GM06990 (cell line): ENCODE results near the gene GFRA1.
"Not testable (repeated sequence)": the region's sequence is repeated elsewhere in the genome, so short reads cannot be mapped to it uniquely, and the experiment has no call there.

Experiments
- DNase-seq: peaks from one replicate; pipeline ENCODE4 v3.0.0-alpha.2; 2011; ENCODE audit not compliant: insufficient read length; ENCODE audit errors: extremely low read depth
- H3K27me3 ChIP-seq: replicated peaks from 2 replicates; pipeline ENCODE4 v1.6.0; 2011; ENCODE audit warnings: low read length; ENCODE audit not compliant: control insufficient read depth, insufficient read depth
- H3K36me3 ChIP-seq: 2 replicates; pipeline ENCODE4 v1.5.1; 2011; ENCODE audit warnings: low read length; ENCODE audit not compliant: control insufficient read depth, insufficient read depth
- H3K4me3 ChIP-seq: replicated peaks from 2 replicates; pipeline ENCODE4 v1.5.1; 2011; ENCODE audit warnings: low read depth, mild to moderate bottlenecking, control low read depth, low read length
- TF ChIP-seq, protein P1 (sequence below): IDR thresholded peaks from 2 replicates; pipeline ENCODE4 v1.5.1; 2011; ENCODE audit warnings: low read length, control low read depth, mild to moderate bottlenecking, inconsistent platforms; ENCODE audit not compliant: insufficient read depth, poor library complexity, severe bottlenecking

The GFRA1 gene

DNA sequence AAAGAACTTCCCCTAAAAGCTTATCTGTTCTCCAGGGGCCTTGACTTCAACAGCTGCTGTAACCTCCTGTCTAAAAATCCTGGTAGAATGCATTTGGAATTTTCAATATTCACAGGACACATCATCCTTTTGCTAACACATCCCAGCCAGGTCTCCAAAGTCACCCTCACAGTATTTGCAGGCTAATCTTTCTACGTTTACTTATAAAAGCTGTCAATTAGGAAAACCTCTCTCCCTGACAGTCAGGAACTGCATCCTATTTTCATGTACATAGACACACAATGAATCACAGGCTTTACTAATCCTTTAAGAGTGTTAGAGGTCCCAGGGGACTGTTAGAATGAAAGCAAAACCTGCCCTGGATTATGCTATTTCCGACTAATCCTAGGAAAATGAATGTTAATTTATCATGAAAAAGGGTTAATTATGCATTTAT lies 102.2 kb downstream of the GFRA1 start:
- H3K4me3 ChIP-seq = no peak overlapping the region
- DNase-seq = no peak

GRCh38 chr10:116169782-116170445 lies 103.1 kb downstream of the GFRA1 start:
- Histone ChIP-seq H3K27me3 (no peaks in the 10 kb centered on the region), H3K36me3 (no peaks in the 10 kb centered on the region), H3K4me3 (no peak overlapping the region)
- TF ChIP-seq, protein P1, sequence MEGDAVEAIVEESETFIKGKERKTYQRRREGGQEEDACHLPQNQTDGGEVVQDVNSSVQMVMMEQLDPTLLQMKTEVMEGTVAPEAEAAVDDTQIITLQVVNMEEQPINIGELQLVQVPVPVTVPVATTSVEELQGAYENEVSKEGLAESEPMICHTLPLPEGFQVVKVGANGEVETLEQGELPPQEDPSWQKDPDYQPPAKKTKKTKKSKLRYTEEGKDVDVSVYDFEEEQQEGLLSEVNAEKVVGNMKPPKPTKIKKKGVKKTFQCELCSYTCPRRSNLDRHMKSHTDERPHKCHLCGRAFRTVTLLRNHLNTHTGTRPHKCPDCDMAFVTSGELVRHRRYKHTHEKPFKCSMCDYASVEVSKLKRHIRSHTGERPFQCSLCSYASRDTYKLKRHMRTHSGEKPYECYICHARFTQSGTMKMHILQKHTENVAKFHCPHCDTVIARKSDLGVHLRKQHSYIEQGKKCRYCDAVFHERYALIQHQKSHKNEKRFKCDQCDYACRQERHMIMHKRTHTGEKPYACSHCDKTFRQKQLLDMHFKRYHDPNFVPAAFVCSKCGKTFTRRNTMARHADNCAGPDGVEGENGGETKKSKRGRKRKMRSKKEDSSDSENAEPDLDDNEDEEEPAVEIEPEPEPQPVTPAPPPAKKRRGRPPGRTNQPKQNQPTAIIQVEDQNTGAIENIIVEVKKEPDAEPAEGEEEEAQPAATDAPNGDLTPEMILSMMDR = no peak
- no peak for DNase-seq

More for the DNA sequence above, 102.2 kb downstream of the GFRA1 start:
- TF ChIP-seq, protein P1 = no peak
- Histone ChIP-seq H3K36me3 (no peaks in the 10 kb centered on the region), H3K27me3 (no peaks in the 10 kb centered on the region)

GRCh38 chr10:116168745-116169144 lies 104.3 kb downstream of the GFRA1 start:
- TF ChIP-seq, protein P1 = no peak
- no peaks in the 10 kb centered on the region for H3K36me3 ChIP-seq
- DNase-seq = no peak
- no peak overlapping the region for H3K4me3 ChIP-seq
- no peaks in the 10 kb centered on the region for H3K27me3 ChIP-seq

- no peak for DNase-seq
- Histone ChIP-seq H3K36me3 (no peaks in the 10 kb centered on the region), H3K27me3 (no peaks in the 10 kb centered on the region), H3K4me3 (no peak overlapping the region)
- TF ChIP-seq, protein P1 = no peak
Measured at GRCh38 chr10:116168329-116168728, 104.7 kb downstream of the GFRA1 start.

DNA sequence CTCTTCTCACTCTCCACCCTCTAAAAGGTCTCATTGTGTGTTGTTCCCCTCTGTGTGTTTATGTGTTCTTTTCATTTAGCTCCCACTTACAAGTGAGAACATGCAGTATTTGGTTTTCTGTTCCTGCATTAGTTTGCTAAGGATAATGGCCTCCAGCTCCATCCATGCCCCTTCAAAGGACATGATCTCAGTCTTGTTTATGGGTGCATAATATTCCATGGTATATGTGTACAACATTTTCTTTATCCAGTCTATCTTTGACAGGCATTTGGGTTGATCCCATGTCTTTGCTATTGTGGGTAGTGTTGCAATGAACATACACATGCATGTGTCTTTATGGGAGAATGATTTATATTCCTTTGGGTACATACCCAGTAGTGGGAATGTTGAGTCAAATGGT lies 107.1 kb downstream of the GFRA1 start:
- not testable (repeated sequence) for DNase-seq, H3K27me3 ChIP-seq, H3K4me3 ChIP-seq, H3K36me3 ChIP-seq

DNA sequence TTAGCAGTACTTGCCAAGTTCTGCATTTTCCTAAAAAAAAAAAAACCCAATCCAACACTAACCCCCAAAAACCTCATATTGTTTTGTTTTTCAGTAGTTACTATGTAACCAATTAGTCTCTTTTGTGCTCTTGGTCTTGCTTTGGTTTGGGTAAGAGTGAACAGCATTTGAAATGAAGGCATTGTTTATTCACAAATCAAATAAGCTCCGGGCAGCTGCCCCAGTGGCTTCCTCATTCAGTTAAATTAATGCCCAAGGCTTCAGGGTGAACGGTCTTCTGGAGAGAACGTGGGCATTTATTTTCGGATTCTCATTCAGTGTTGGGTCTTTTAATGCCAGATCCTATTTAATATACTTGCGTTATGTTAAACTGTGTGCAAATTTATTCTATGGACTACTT lies 108.7 kb downstream of the GFRA1 start:
- Histone ChIP-seq H3K4me3 (no peak overlapping the region), H3K27me3 (no peaks in the 10 kb centered on the region), H3K36me3 (no peaks in the 10 kb centered on the region)
- DNase-seq = no peak
- TF ChIP-seq, protein P1 = no peak
